Caki2 (cell line): ENCODE results near the gene UNC13B. TPM values are rescaled to one million over a fixed set of nuclear protein-coding genes. Genes with fewer than 3 reads are reported as not detected.

Experiments used
- DNase-seq: peaks from one replicate; pipeline ENCODE4 v3.0.0-alpha.2; 2015; ENCODE audit warnings: low read depth
- in situ Hi-C: cut with HindIII; loops from 2 replicates; pipeline ENCODE4 v1.10.0; 2016; ENCODE audit warnings: low sequenced_read_pairs, low pct_unique_long_range_greater_than_20kb, mixed read lengths
- total RNA-seq: library from RNA; depleted of rRNA; stranded (reverse); fragments of >200 nt; shearing (Covaris generic); gene quantifications from 2 replicates; pipeline ENCODE4 v1.2.3, GENCODE V29; 2014; ENCODE audit warnings: low replicate concordance; rRNA removed

The UNC13B gene
- total RNA-seq, 1 experiment from 2014 or later: 1.4 TPM

DNA sequence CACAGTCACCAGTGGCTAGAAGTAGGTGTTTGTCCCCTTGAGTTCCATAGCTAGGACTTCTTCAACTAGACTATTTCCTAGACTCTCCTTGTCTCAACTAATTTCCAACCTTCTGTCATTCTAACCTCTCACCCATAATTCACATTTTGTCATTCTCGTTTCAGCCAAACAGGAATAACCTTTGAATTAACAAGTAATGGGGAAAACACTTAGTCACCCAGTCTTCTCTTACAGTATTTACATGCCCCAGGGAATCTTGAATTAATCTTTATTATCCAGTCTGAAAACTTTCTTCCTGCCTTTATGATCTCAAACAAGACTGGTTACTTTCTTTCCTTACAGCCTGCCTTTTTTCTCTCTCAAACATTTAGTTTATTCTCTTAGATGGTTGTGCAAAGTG lies 264.8 kb downstream of the UNC13B start:
- DNase-seq: no peak
- in situ Hi-C loops: no loop called here

DNA sequence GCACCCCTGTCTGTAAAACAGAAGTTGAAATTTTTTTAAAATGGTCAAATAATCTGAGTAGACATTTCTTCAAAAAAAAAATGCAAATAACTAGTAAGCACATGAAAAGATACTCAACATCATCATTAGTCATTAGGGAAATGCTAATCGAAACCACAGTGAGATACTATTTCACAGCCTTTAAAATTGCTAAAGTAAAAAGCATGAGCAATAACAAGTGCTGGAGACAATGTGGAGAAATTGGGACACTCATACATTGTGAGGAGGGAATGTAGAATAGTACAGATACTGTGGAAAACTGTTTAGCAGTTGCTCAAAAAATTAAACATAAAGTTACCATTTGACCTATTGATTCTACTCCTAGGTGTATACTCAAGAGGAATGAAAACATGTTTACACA lies 269.7 kb downstream of the UNC13B start:
- in situ Hi-C loops: no loop called here
- no peak for DNase-seq

DNA sequence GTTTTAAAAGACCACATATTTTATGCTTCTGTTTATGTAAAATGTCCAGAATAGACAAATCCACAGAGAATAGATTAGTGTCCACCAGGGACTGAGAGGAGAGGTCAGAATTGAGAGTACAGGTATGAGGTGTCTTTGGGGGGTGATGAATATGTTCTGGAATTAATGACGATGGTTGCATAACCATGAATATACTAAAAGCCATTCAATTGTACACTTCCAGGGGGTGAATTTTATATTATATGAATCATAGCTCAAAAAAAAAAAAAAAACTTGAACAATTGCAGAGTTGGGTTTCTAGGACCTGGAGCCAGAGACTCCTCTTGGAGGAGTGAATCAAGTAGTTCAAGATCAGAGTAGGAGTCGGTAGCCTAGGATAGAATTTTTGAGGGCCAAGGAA lies 270.3 kb downstream of the UNC13B start:
- DNase-seq: no peak
- in situ Hi-C loops: no loop called here

DNA sequence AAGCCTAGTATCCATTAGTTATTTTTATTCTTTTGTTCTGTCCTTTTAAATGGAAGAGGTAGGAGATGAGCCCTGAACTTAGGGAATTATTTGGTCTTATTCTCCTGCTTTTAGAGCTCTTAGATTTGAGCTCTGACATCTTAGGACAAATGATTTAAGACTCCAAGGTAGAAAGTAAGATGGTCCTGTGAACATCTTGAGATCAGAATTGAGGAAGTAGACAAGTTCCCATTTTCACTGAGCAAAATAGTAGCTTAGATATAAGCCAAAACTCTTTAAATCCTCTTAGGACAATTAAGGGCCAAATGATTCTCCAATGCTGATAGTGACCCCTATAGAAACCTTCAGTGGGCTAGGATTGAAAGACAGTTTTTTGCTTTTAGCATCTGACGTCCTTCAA lies 275.1 kb downstream of the UNC13B start:
- DNase-seq: no peak
- in situ Hi-C loops: no loop called here

DNA sequence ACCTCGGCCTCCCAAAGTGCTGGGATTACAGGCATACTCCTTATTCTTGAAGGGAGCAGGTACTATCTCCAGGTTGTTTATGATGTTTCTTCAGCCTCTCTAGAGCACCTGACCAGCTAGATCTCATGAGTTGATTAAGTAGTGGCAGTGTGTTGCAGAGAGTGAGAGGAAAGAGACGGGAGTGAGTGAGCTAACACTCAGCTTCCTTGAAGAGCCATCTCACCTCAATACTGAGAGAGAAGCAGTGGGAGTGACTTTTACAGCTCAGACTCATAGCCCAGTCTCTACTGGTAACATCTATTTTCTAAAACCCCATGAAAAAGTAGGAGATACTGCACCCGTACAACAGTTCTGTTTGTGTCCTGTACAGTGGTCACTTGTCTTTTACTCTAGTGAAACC lies 284.2 kb downstream of the UNC13B start:
- DNase-seq: no peak
- in situ Hi-C loops: no loop called here

DNA sequence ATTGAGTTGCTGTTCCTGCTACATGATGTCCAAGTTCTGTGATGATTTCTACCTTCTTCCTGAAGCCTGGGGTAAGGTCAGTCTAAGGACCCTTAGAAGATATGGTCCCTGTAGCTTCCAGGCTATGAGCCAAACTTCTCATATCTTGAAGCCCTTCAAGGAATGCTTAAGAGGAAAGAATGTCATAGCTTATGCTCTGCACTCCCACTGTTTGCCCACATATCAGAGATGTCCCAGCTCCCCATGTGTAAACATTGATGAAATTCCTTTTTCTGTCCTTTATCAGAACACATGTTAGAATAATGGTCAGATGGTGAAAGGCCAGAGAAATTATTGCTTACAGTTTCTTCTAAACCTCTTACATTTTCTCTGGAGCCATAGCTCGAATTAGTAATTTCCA lies 286.7 kb downstream of the UNC13B start:
- in situ Hi-C loops: no loop called here
- DNase-seq: no peak

DNA sequence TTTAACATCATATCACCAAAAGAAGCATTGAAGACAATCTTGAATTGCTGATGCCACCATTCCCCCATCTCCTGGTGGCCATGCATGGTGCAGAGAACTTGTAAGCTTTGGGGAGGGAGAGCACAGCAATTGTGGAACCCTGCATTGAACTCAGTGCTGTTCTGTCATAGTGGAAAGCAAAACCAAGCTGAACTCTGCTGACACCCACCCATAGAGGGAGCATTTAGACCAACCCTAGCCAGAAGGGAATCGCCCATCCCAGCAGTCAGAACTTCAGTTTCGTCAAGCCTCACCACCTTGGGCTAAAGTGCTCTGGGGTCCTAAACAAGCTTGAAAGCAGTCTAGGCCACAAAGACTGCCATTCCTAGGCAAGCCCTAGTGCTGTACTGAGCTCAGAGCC lies 290.7 kb downstream of the UNC13B start:
- no peak for DNase-seq
- in situ Hi-C loops: no loop called here

DNA sequence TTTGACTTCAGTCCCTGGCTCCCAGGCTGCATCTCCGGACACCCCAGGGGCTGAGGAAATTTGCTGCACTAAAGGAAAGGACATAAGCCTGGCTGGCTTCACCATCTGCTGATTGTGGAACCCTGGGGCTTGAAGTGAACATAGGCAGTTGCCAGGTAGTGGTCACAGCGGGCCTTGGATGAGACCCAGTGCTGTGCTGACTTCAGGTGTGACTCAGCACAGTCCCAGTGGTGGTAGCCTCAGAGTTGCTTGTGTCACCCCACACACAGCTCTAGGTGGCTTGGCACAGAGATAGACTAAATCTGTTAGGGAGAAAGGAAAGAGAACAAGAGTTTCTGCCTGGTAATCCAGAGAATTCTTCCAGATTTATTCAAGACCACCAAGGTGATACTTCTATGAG lies 292.0 kb downstream of the UNC13B start:
- no peak for DNase-seq
- in situ Hi-C loops: no loop called here

Other genes starting within 250 kb of the UNC13B start
- gene PHF24, start 203.7 kb upstream of the UNC13B start, total RNA-seq: 0.07 and 0.20 TPM in 2 replicates
- gene DNAJB5, start 172.3 kb upstream of the UNC13B start, total RNA-seq: 0.20 and 0.90 TPM in 2 replicates
- gene VCP, start 89.4 kb upstream of the UNC13B start, total RNA-seq: 118 and 136 TPM in 2 replicates
- 36.1 and 53.0 TPM in 2 replicates for gene FANCG, start 82.1 kb upstream of the UNC13B start, total RNA-seq
- gene PIGO, start 65.4 kb upstream of the UNC13B start, total RNA-seq: 15.8 and 25.2 TPM in 2 replicates
- gene STOML2, start 58.9 kb upstream of the UNC13B start, total RNA-seq: 187 and 211 TPM in 2 replicates
- 4.1 and 6.4 TPM in 2 replicates for gene ATOSB, start 46.1 kb upstream of the UNC13B start, total RNA-seq